Erythroblast (primary cell): ENCODE results near the gene MSRB3.

Source experiments
- DNase-seq, 2 experiments: peaks; one replicate each; lab custom pipeline; 2025; lab: John Stamatoyannopoulos, UW
- GATA1 ChIP-seq: IDR thresholded peaks from 2 replicates; pipeline ENCODE4 v1.6.1; 2011; ENCODE audit warnings: low read depth, mild to moderate bottlenecking, control low read depth, low read length, moderate library complexity
- POLR2A ChIP-seq: IDR thresholded peaks from 2 replicates; pipeline ENCODE4 v1.6.1; 2011; ENCODE audit warnings: mild to moderate bottlenecking, low read length

Gene MSRB3

GRCh38 chr12:65364046-65364445, 85.6 kb downstream of the MSRB3 start:
- no peak for TF ChIP-seq POLR2A
- no peak for DNase-seq

- TF ChIP-seq POLR2A (no peak), GATA1 (no peak)
- DNase-seq, result peak in 1 of 2 experiments; percentile 5
Observed at GRCh38 chr12:65367396-65367795, 88.9 kb downstream of the MSRB3 start.

GRCh38 chr12:65368055-65368454, 89.6 kb downstream of the MSRB3 start:
- TF ChIP-seq GATA1 (no peak), POLR2A (no peak)
- no peak for DNase-seq

GRCh38 chr12:65372574-65372973, 94.1 kb downstream of the MSRB3 start:
- no peak for TF ChIP-seq POLR2A
- no peak for TF ChIP-seq GATA1
- DNase-seq, result no peak

GRCh38 chr12:65384240-65384639, 105.8 kb downstream of the MSRB3 start:
- no peak for DNase-seq
- no peak for TF ChIP-seq POLR2A
- no peak for TF ChIP-seq GATA1

GRCh38 chr12:65387396-65387795, 108.9 kb downstream of the MSRB3 start:
- DNase-seq, result no peak
- TF ChIP-seq GATA1, result no peak
- TF ChIP-seq POLR2A, result no peak

- TF ChIP-seq POLR2A, result no peak
- TF ChIP-seq GATA1, result no peak
- no peak for DNase-seq
Observed at GRCh38 chr12:65389436-65389835, 111.0 kb downstream of the MSRB3 start.

- TF ChIP-seq POLR2A (no peak), GATA1 (no peak)
- no peak for DNase-seq
Observed at GRCh38 chr12:65391711-65392110, 113.2 kb downstream of the MSRB3 start.

GRCh38 chr12:65392491-65392890, 114.0 kb downstream of the MSRB3 start:
- TF ChIP-seq GATA1, result no peak
- no peak for TF ChIP-seq POLR2A

GRCh38 chr12:65403188-65403587, 124.7 kb downstream of the MSRB3 start:
- TF ChIP-seq GATA1 (no peak), POLR2A (no peak)
- DNase-seq, result no peak

More at GRCh38 chr12:65392491-65392890, 114.0 kb downstream of the MSRB3 start:
- DNase-seq, result no peak

- TF ChIP-seq POLR2A (no peak), GATA1 (no peak)
- DNase-seq, result no peak
Observed at GRCh38 chr12:65407388-65408149, 129.1 kb downstream of the MSRB3 start.

- DNase-seq, result no peak
- TF ChIP-seq POLR2A (no peak), GATA1 (no peak)
Observed at GRCh38 chr12:65408441-65408840, 130.0 kb downstream of the MSRB3 start.

- TF ChIP-seq POLR2A (no peak), GATA1 (no peak)
- no peak for DNase-seq
Observed at GRCh38 chr12:65409726-65410125, 131.2 kb downstream of the MSRB3 start.

- DNase-seq, result no peak
- TF ChIP-seq POLR2A (no peak), GATA1 (no peak)
Observed at GRCh38 chr12:65411171-65411570, 132.7 kb downstream of the MSRB3 start.

GRCh38 chr12:65414526-65414925, 136.0 kb downstream of the MSRB3 start:
- no peak for DNase-seq

More at GRCh38 chr12:65414526-65414925, 136.0 kb downstream of the MSRB3 start:
- TF ChIP-seq GATA1 (no peak), POLR2A (no peak)
